Esophagus muscularis mucosa (tissue), 4 donors: Measurements from ENCODE around the gene HAPSTR1. TPM values are rescaled to one million over a fixed set of nuclear protein-coding genes. Genes with fewer than 3 reads are reported as not detected.

Source experiments
- DNase-seq: peaks from one replicate; pipeline ENCODE4 v3.0.0-alpha.2; 2017; ENCODE audit errors: extremely low spot score
- H3K27ac ChIP-seq, 4 donors: fragments of 200-600 bp; sonication (generic); replicated peaks in 1 of 4; 1 replicate in 3 of 4; 2 replicates in 1 of 4; pipeline ENCODE4 v1.5.1; 2016 to 2019; ENCODE audit warnings: mild to moderate bottlenecking in 1 of 4
- H3K27me3 ChIP-seq, 4 donors: fragments of 200-600 bp; sonication (generic); one replicate each; pipeline versions ENCODE4 v1.5.1 to v1.6.0; 2016 to 2019
- H3K36me3 ChIP-seq, 4 donors: fragments of 200-600 bp; sonication (generic); one replicate each; pipeline ENCODE4 v1.5.1; 2016 to 2019
- H3K4me1 ChIP-seq, 4 donors: fragments of 200-600 bp; sonication (generic); one replicate each; pipeline ENCODE4 v1.5.1; 2016 to 2019
- H3K4me3 ChIP-seq, 4 donors: fragments of 200-600 bp; sonication (generic); 1 replicate in 2 of 4; 2 replicates in 2 of 4; pipeline ENCODE4 v1.5.1; 2016 to 2019; ENCODE audit warnings: mild to moderate bottlenecking in 4 of 4, moderate library complexity in 1 of 4
- H3K9me3 ChIP-seq, 4 donors: fragments of 200-600 bp; sonication (generic); 1 replicate in 3 of 4; 2 replicates in 1 of 4; pipeline ENCODE4 v1.5.1; 2016 to 2019
- EP300 ChIP-seq: sonication (generic); formaldehyde crosslinking; IDR thresholded peaks from one replicate; pipeline ENCODE4 v1.6.1; 2017; ENCODE audit warnings: antibody characterized with exemption
- POLR2A ChIP-seq: fragments of 450-650 bp; IDR thresholded peaks from one replicate; pipeline ENCODE4 v1.6.1; 2017; ENCODE audit warnings: antibody characterized with exemption, moderate library complexity, mild to moderate bottlenecking, low read depth
- POLR2AphosphoS5 ChIP-seq, 2 donors: sonication (generic); formaldehyde crosslinking; IDR thresholded peaks; one replicate each; pipeline ENCODE4 v1.6.1; 2017; ENCODE audit warnings: antibody characterized with exemption in 2 of 2
- WGBS: methylation state at CpG from one replicate; pipeline ENCODE4 v1.1.5; 2018; 5-methylcytosine and 5-hydroxymethylcytosine counted together
- intact Hi-C: fragments of 100-400 bp; cut with DNase I; formaldehyde crosslinking; loops from one replicate; pipeline ENCODE4 v1.15.1; 2023
- total RNA-seq, 4 donors: library from RNA; depleted of rRNA; stranded (reverse); fragments of >200 nt; gene quantifications; one replicate each; pipeline versions ENCODE4 v1.1.0 to v1.2.1, GENCODE V29; 2016
- TF ChIP-seq, protein P1 (sequence below), 3 experiments: fragments of 200-600 bp in 2 of 3; fragments of 450-650 bp in 1 of 3; sonication (generic) in 2 of 3; IDR thresholded peaks; one replicate each; pipeline ENCODE4 v1.5.1; 2017 to 2019; ENCODE audit warnings: antibody characterized with exemption in 3 of 3, mild to moderate bottlenecking in 2 of 3, moderate library complexity in 1 of 3

Gene HAPSTR1
- total RNA-seq, 4 donors from 2014 or later, result 51.7 to 65.2 (median 57.1) TPM

DNA sequence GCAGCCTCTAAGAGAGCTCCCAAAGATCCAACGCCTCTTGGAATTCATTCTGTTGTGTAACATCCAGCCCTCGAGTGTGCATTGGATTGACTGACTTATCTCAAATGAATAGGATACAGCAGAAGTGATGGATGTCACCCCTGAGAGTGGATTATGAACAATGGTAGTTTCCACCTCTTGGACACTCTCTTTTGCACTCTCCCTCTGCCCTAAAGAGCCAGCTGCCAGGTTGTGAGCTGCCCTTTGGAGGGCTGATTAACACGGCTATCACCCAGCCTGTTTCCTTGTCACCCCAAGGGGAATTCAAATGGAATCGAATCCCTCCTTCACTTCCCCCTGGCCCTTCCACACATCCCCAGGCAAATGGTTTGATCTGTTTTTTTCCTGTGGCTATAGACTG is 21.2 kb upstream of the HAPSTR1 start:
- TF ChIP-seq POLR2A, result no peak
- TF ChIP-seq EP300, result no peak
- TF ChIP-seq, protein P1, sequence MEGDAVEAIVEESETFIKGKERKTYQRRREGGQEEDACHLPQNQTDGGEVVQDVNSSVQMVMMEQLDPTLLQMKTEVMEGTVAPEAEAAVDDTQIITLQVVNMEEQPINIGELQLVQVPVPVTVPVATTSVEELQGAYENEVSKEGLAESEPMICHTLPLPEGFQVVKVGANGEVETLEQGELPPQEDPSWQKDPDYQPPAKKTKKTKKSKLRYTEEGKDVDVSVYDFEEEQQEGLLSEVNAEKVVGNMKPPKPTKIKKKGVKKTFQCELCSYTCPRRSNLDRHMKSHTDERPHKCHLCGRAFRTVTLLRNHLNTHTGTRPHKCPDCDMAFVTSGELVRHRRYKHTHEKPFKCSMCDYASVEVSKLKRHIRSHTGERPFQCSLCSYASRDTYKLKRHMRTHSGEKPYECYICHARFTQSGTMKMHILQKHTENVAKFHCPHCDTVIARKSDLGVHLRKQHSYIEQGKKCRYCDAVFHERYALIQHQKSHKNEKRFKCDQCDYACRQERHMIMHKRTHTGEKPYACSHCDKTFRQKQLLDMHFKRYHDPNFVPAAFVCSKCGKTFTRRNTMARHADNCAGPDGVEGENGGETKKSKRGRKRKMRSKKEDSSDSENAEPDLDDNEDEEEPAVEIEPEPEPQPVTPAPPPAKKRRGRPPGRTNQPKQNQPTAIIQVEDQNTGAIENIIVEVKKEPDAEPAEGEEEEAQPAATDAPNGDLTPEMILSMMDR (IDR thresholded peaks at IDR 0.05), result no peak
- no peak for TF ChIP-seq POLR2AphosphoS5 (IDR thresholded peaks at IDR 0.05)
- Histone ChIP-seq H3K4me3 (no peak overlapping the region), H3K27ac (no peak overlapping the region), H3K9me3 (no peaks in the 10 kb centered on the region), H3K27me3 (peaks cover 0 to 9% (median 0%) of the 10 kb centered on the region in 4 donors), H3K36me3 (no peaks in the 10 kb centered on the region), H3K4me1 (no peaks in the 10 kb centered on the region)
- 64% methylated on average over 4 of the region's 4 CpGs for WGBS
- no peak for DNase-seq
- intact Hi-C loops, result no loop called here

DNA sequence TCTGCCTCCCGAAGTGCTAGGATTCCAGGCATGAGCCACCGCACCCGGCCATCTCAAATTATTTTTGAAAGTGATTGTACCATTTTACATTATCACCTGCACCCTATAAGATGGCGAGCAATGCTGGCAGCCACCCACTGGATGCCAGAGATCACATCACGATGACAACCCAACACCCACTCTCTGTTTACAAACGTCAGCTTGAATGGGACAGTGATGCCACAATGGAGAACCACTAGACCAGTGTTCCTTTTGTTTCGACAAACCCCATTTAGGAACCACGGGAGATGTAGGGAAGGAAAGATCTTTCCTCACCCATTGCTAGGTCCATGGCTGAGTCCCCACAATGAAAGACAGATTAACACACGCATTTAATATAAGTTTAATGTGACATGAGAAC is 20.1 kb upstream of the HAPSTR1 start:
- Histone ChIP-seq H3K27me3 (peaks cover 0 to 9% (median 0%) of the 10 kb centered on the region in 4 donors), H3K4me3 (no peak overlapping the region), H3K27ac (no peak overlapping the region), H3K9me3 (no peaks in the 10 kb centered on the region), H3K4me1 (no peaks in the 10 kb centered on the region), H3K36me3 (no peaks in the 10 kb centered on the region)
- no peak for DNase-seq
- 94% methylated on average over 9 of the region's 9 CpGs for WGBS
- TF ChIP-seq EP300 (no peak), POLR2AphosphoS5 (IDR thresholded peaks at IDR 0.05) (no peak), POLR2A (no peak)
- TF ChIP-seq, protein P1 (IDR thresholded peaks at IDR 0.05), result no peak
- intact Hi-C loops, result no loop called here

DNA sequence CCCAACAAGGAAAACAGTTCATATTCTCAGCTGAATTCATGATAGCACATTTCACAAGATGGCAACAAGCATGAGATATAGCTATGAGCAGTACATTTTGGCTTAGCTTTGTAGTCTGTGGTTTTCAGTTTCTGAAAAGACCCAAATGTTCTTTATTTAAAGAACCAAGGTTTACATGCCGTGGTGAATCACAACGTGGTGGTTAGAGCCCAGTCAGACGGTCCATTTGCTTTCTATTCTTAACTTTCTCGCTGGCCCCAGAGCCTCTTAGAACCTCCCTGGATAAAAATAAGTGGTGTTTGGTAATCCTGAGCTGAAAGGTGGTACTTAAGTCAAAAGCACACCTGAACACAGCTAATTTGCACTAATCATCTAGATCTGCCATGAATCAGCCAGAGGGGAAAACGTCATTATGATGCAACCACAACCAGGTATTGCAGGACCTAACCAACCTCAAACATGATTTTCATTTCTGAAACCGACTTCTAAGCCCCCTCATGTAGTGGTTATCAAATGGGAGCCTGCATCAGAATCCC is 18.6 kb upstream of the HAPSTR1 start:
- no peak overlapping the region for H3K4me3 ChIP-seq
- H3K9me3 ChIP-seq, result no peaks in the 10 kb centered on the region
- TF ChIP-seq, protein P1 (IDR thresholded peaks at IDR 0.05), result no peak
- TF ChIP-seq EP300 (no peak), POLR2AphosphoS5 (IDR thresholded peaks at IDR 0.05) (no peak), POLR2A (no peak)
- H3K36me3 ChIP-seq, result no peaks in the 10 kb centered on the region
- peaks cover 0 to 9% (median 0%) of the 10 kb centered on the region in 4 donors for H3K27me3 ChIP-seq
- H3K27ac ChIP-seq, result no peak overlapping the region
- no peak for DNase-seq
- H3K4me1 ChIP-seq, result no peaks in the 10 kb centered on the region
- 59% methylated on average over 6 of the region's 6 CpGs for WGBS
- intact Hi-C loops, result no loop called here

DNA sequence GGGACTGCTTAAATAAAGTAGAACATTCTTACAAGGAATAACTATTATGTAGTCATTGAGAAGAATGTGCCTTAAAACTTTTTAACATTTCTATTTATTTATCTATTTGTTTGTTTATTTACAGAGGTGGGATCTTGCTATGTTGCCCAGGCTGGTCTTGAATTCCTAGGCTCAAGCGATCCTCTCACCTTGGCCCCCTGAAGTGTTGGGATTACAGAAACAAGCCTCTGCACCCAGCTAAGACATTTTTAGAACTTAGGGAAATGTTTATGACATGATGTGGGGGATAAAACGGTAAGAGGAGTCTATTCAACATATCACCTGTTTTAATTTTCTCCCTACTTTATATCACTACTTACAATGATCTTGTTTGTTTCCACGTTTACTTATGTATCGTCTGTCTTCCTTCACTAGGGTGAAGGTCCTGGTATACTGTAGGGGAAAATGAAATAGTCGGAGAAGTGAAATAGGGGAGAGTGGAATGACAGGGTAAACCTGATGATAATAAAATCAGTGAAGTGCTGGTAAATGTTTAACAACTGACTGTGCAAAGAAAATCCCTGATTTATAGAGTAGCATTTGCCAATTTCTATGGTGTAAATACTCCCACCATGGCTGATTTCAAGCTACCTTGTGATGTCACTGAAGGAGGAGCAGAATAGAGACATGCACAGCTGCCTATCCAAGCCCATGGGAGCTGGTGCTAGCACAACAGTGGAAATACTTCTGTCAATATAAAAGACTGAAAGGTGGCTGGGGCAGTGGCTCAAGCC is 16.0 kb upstream of the HAPSTR1 start:
- H3K36me3 ChIP-seq, result no peaks in the 10 kb centered on the region
- H3K4me3 ChIP-seq, result no peak overlapping the region
- no peaks in the 10 kb centered on the region for H3K4me1 ChIP-seq
- DNase-seq, result no peak
- TF ChIP-seq EP300, result no peak
- TF ChIP-seq, protein P1 (IDR thresholded peaks at IDR 0.05), result no peak
- TF ChIP-seq POLR2A, result no peak
- TF ChIP-seq POLR2AphosphoS5 (IDR thresholded peaks at IDR 0.05), result no peak
- 90% methylated on average over 5 of the region's 5 CpGs for WGBS
- H3K9me3 ChIP-seq, result no peaks in the 10 kb centered on the region
- peaks cover 0 to 9% (median 0%) of the 10 kb centered on the region in 4 donors for H3K27me3 ChIP-seq
- intact Hi-C loops, result no loop called here
- H3K27ac ChIP-seq, result no peak overlapping the region
